GM23248 (cell line): Measurements from ENCODE around the gene RPS6KA5. TPM values are rescaled to one million over a fixed set of nuclear protein-coding genes. Genes with fewer than 3 reads are reported as not detected.
"Not testable (repeated sequence)": the region's sequence is repeated elsewhere in the genome, so short reads cannot be mapped to it uniquely, and the experiment has no call there.

Experiments used
- DNase-seq: peaks from one replicate; pipeline ENCODE4 v3.0.0-alpha.2; 2015
- H2AFZ ChIP-seq: fragments of 200-600 bp; sonication (generic); 2 replicates; pipeline ENCODE4 v1.6.1; 2016; ENCODE audit warnings: antibody characterized with exemption
- H3F3A ChIP-seq: fragments of 200-600 bp; sonication (generic); 2 replicates; pipeline ENCODE4 v1.6.1; 2016; ENCODE audit warnings: mild to moderate bottlenecking, antibody characterized with exemption, mixed run types; ENCODE audit not compliant: insufficient read depth
- H3K27ac ChIP-seq: fragments of 200-600 bp; sonication (generic); 2 replicates; pipeline ENCODE4 v1.5.1; 2016; ENCODE audit warnings: mild to moderate bottlenecking
- H3K27me3 ChIP-seq: fragments of 200-600 bp; sonication (generic); replicated peaks from 2 replicates; pipeline ENCODE4 v1.6.1; 2016; ENCODE audit warnings: mild to moderate bottlenecking; ENCODE audit not compliant: insufficient read depth
- H3K36me3 ChIP-seq: fragments of 200-600 bp; sonication (generic); 2 replicates; pipeline ENCODE4 v1.6.1; 2016; ENCODE audit warnings: low read depth, mild to moderate bottlenecking
- H3K4me1 ChIP-seq: fragments of 200-600 bp; sonication (generic); 2 replicates; pipeline ENCODE4 v1.6.1; 2016; ENCODE audit warnings: mild to moderate bottlenecking; ENCODE audit not compliant: insufficient read depth
- H3K4me2 ChIP-seq: fragments of 200-600 bp; sonication (generic); one replicate; pipeline ENCODE4 v1.6.1; 2016; ENCODE audit warnings: mild to moderate bottlenecking; ENCODE audit not compliant: unreplicated experiment
- H3K4me3 ChIP-seq: fragments of 200-600 bp; sonication (generic); 2 replicates; pipeline ENCODE4 v1.5.1; 2016; ENCODE audit warnings: mild to moderate bottlenecking
- H3K79me2 ChIP-seq: fragments of 200-600 bp; sonication (generic); 2 replicates; pipeline ENCODE4 v1.6.1; 2016; ENCODE audit warnings: mild to moderate bottlenecking; ENCODE audit not compliant: insufficient read depth
- H3K9ac ChIP-seq: fragments of 200-600 bp; sonication (generic); 2 replicates; pipeline ENCODE4 v1.6.1; 2016; ENCODE audit warnings: mild to moderate bottlenecking
- H3K9me2 ChIP-seq: fragments of 200-600 bp; sonication (generic); 2 replicates; pipeline ENCODE4 v1.6.1; 2016; ENCODE audit warnings: mixed run types, mild to moderate bottlenecking, moderate library complexity; ENCODE audit not compliant: insufficient read depth
- H3K9me3 ChIP-seq: fragments of 200-600 bp; sonication (generic); one replicate; pipeline ENCODE4 v1.6.1; 2017; ENCODE audit warnings: low read depth
- H4K20me1 ChIP-seq: fragments of 200-600 bp; sonication (generic); 2 replicates; pipeline ENCODE4 v1.6.0; 2016; ENCODE audit not compliant: insufficient read depth
- EZH2 ChIP-seq: fragments of 200-600 bp; sonication (generic); IDR thresholded peaks from 2 replicates; pipeline ENCODE4 v1.6.1; 2018; ENCODE audit warnings: antibody characterized with exemption, mild to moderate bottlenecking; ENCODE audit not compliant: insufficient read depth, poor library complexity, severe bottlenecking
- EZH2phosphoT487 ChIP-seq: fragments of 200-600 bp; sonication (generic); IDR thresholded peaks from 2 replicates; pipeline ENCODE4 v1.6.1; 2018; ENCODE audit warnings: antibody characterized with exemption, moderate library complexity, mild to moderate bottlenecking, low read depth; ENCODE audit not compliant: insufficient read depth
- WGBS, 2 experiments: methylation state at CpG; one replicate each; pipeline ENCODE4 v1.1.6; 2015 to 2017; ENCODE audit warnings: low lambda C conversion rate in 2 of 2, low coverage in 1 of 2; ENCODE audit errors: missing lambda C conversion rate in 2 of 2; 5-methylcytosine and 5-hydroxymethylcytosine counted together
- in situ Hi-C: fragments of 300-500 bp; cut with MboI; formaldehyde crosslinking; loops from 2 replicates; pipeline ENCODE4 v1.15.0; 2020
- polyA plus RNA-seq: library from polyadenylated mRNA; unstranded; fragments of >200 nt; fragmentation: Nextera tagmentation; extraction: Ambion mirVana; gene quantifications from 2 replicates; pipeline ENCODE4 v1.2.1, GENCODE V29; 2016
- total RNA-seq: library from RNA; depleted of rRNA; stranded (reverse); fragments of >200 nt; shearing (Covaris generic); gene quantifications from 2 replicates; pipeline ENCODE4 v1.2.3, GENCODE V29; 2014

RPS6KA5 gene
- total and polyA plus RNA-seq, 2 experiments from 2014 or later, result 0.54 to 1.2 TPM

DNA sequence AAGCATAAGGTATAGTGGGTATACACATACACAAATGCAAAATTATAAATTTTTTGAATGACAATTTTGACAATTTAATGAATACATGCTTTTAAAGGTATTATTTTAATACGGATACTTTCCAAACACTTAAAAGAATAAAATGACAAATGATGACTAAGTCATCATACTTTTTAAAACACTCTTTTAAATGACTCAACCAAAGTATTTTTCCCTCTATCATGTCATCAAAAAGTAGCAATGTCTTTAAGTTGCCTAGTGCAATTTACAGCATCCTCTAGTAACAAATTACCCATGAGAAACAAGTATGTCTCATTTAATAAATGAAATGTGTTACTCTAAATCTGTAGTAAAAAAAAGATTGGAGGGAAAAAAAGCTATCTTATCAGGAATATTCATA, 73.3 kb downstream of the RPS6KA5 start:
- Histone ChIP-seq H3K79me2 (no peaks in the 10 kb centered on the region), H3K27me3 (no peaks in the 10 kb centered on the region), H3K9me2 (no peaks in the 10 kb centered on the region), H2AFZ (no peak overlapping the region), H3K4me1 (no peaks in the 10 kb centered on the region), H3F3A (no peaks in the 10 kb centered on the region), H3K27ac (no peak overlapping the region), H3K9ac (no peak overlapping the region), H3K9me3 (no peaks in the 10 kb centered on the region), H3K4me2 (no peak overlapping the region), H3K36me3 (no peaks in the 10 kb centered on the region), H3K4me3 (no peak overlapping the region), H4K20me1 (no peaks in the 10 kb centered on the region)
- WGBS, 2 experiments, result 43 to 48% methylated on average over 1 of the region's 1 CpG
- in situ Hi-C loops, result no loop called here
- TF ChIP-seq EZH2phosphoT487, result no peak
- TF ChIP-seq EZH2, result no peak
- no peak for DNase-seq

- 92 to 100% methylated on average over 1 of the region's 1 CpG for whole genome bisulfite sequencing, 2 experiments
- Histone ChIP-seq H3K9ac (no peak overlapping the region), H3K9me3 (no peaks in the 10 kb centered on the region), H3K4me3 (no peak overlapping the region), H3K36me3 (no peaks in the 10 kb centered on the region), H3K9me2 (no peaks in the 10 kb centered on the region), H3K4me1 (no peaks in the 10 kb centered on the region), H3K79me2 (no peaks in the 10 kb centered on the region), H2AFZ (no peak overlapping the region), H3K27me3 (no peaks in the 10 kb centered on the region), H3K4me2 (no peak overlapping the region), H3F3A (no peaks in the 10 kb centered on the region), H3K27ac (no peak overlapping the region), H4K20me1 (no peaks in the 10 kb centered on the region)
- no peak for DNase-seq
- TF ChIP-seq EZH2 (no peak), EZH2phosphoT487 (no peak)
- in situ Hi-C loops, result no loop called here
Observed at GRCh38 chr14:90986510-90986909, 73.9 kb downstream of the RPS6KA5 start.

DNA sequence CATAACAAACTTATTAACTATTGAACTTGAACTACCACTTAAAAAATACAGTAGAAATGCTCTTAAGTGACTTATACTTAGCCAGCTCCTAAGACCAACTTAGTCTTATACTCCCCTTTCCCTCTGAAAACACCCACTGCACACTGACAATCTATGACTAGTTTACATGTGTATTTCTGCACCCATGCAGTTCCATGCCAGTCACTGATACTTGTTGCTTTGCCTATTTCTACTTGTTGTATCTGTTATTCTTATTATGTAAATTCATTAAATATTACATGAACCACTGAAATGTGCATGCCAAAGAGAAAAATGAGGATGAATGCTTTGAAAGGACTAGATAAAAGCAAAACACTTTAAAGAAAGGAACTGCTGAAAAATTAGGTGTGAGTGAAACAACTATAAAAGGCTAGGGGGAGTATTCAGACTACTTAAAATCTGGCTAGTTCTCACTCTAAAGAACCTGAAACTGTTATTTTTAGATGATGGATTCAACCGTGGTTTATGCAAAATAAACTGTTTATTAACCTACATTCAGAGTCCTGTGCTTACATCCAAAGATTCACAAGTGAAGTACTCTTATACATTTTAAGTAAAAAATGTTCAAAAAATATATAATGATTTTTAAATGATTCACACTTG, 74.7 kb downstream of the RPS6KA5 start:
- H3K9ac ChIP-seq, result no peak overlapping the region
- no peak overlapping the region for H2AFZ ChIP-seq
- no peaks in the 10 kb centered on the region for H3K4me1 ChIP-seq
- WGBS, 2 experiments, result 45 to 58% methylated on average over 1 of the region's 1 CpG
- TF ChIP-seq EZH2phosphoT487 (no peak), EZH2 (no peak)
- H3K4me3 ChIP-seq, result no peak overlapping the region
- no peaks in the 10 kb centered on the region for H4K20me1 ChIP-seq
- H3K27me3 ChIP-seq, result no peaks in the 10 kb centered on the region
- no peak overlapping the region for H3K4me2 ChIP-seq
- no peak overlapping the region for H3K27ac ChIP-seq
- in situ Hi-C loops, result no loop called here
- H3K36me3 ChIP-seq, result no peaks in the 10 kb centered on the region
- H3K9me2 ChIP-seq, result no peaks in the 10 kb centered on the region
- no peaks in the 10 kb centered on the region for H3K9me3 ChIP-seq
- no peaks in the 10 kb centered on the region for H3F3A ChIP-seq
- no peak for DNase-seq
- H3K79me2 ChIP-seq, result no peaks in the 10 kb centered on the region

DNA sequence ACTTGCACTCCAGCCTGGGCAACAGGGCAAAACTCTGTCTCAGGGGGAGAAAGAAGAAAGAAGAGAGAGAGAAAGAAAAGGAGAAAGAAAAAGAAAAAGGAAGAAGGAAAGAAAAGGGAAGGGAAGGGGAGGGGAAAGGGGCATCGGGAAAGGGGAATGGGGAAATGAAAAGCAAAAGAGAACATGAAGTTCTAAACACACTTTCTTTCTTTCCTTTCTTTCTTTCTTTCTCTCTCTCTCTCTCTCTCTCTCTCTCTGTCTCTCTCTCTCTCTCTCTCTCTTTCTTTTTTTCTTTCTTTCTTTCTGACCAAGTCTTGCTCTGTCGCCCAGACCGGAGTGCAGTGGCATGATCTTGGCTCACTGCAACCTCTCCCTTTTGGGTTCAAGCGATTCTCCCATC, 76.9 kb downstream of the RPS6KA5 start:
- H3K4me1 ChIP-seq, result no peaks in the 10 kb centered on the region
- in situ Hi-C loops, result no loop called here
- H3K9me2 ChIP-seq, result no peaks in the 10 kb centered on the region
- no peaks in the 10 kb centered on the region for H3K27me3 ChIP-seq
- H3K79me2 ChIP-seq, result no peaks in the 10 kb centered on the region
- DNase-seq, result no peak
- H3K4me3 ChIP-seq, result no peak overlapping the region
- no peak overlapping the region for H3K4me2 ChIP-seq
- 97 to 98% methylated on average over 3 to 4 of the region's 4 CpGs for WGBS, 2 experiments
- TF ChIP-seq EZH2, result no peak
- no peak overlapping the region for H2AFZ ChIP-seq
- no peak overlapping the region for H3K9ac ChIP-seq
- no peaks in the 10 kb centered on the region for H3F3A ChIP-seq
- H3K36me3 ChIP-seq, result no peaks in the 10 kb centered on the region
- H4K20me1 ChIP-seq, result no peaks in the 10 kb centered on the region
- no peak overlapping the region for H3K27ac ChIP-seq
- H3K9me3 ChIP-seq, result no peaks in the 10 kb centered on the region

DNA sequence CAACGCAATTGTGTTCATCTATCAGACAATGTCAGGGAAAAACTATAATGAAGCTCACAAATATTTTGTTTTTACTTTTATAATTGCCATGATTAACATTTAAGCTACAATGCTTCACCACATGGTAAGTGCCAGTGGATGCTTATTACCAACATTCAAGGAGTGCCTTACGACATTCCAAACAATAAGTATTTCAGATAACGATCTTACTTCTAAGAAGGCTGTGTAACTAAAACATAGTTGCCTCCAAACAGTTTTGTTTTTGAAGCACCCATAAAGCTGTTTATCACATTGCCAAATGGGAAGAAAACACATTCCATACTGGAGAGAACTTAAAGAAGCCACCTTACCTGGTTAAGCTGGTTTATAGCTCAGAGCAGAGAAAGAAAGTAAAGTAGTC, 78.8 kb downstream of the RPS6KA5 start:
- Histone ChIP-seq H3K4me2 (no peak overlapping the region), H3K36me3 (no peaks in the 10 kb centered on the region), H3K4me3 (no peak overlapping the region), H3K27ac (no peak overlapping the region), H3K4me1 (no peaks in the 10 kb centered on the region), H2AFZ (no peak overlapping the region), H3K9ac (no peak overlapping the region), H3K79me2 (no peaks in the 10 kb centered on the region), H4K20me1 (no peaks in the 10 kb centered on the region), H3F3A (no peaks in the 10 kb centered on the region), H3K27me3 (no peaks in the 10 kb centered on the region), H3K9me3 (no peaks in the 10 kb centered on the region), H3K9me2 (no peaks in the 10 kb centered on the region)
- TF ChIP-seq EZH2 (no peak), EZH2phosphoT487 (no peak)
- 89 to 93% methylated on average over 3 of the region's 3 CpGs for WGBS, 2 experiments
- in situ Hi-C loops, result no loop called here
- DNase-seq, result no peak

- H3K9me3 ChIP-seq, H3F3A ChIP-seq, H3K4me3 ChIP-seq, H3K79me2 ChIP-seq, DNase-seq, H3K4me1 ChIP-seq, in situ Hi-C loops, H3K27ac ChIP-seq, H2AFZ ChIP-seq, H3K9me2 ChIP-seq, H3K27me3 ChIP-seq, H3K4me2 ChIP-seq, H3K36me3 ChIP-seq, H4K20me1 ChIP-seq, H3K9ac ChIP-seq: not testable (repeated sequence)
- 79 to 80% methylated on average over 3 of the region's 3 CpGs for WGBS, 2 experiments
Observed at GRCh38 chr14:90980636-90981035, 79.8 kb downstream of the RPS6KA5 start.
